ENCODE results near the gene SLC38A4. TPM values are rescaled to one million over a fixed set of nuclear protein-coding genes. Genes with fewer than 3 reads are reported as not detected.

The SLC38A4 gene
- total and polyA plus RNA-seq, 2 donors, result 1.2 to 2.4 TPM

- WGBS, result 99% methylated on average over 3 of the region's 3 CpGs
- H3K9me3 ChIP-seq (ENCODE audit: control insufficient read depth in 2 of 2, insufficient read depth in 1 of 2, low read length in 1 of 2), result no peaks in the 10 kb centered on the region
- no peaks in the 10 kb centered on the region for H3K27me3 ChIP-seq (ENCODE audit: control insufficient read depth in 2 of 2, insufficient read depth in 1 of 2, low read length in 1 of 2)
- DNase-seq (ENCODE audit: low read depth in 6 of 9, low spot score in 9 of 9), result no peak
- H3K27ac ChIP-seq (ENCODE audit: low read depth in 1 of 2, low read length in 1 of 2), result no peak overlapping the region
- H3K4me1 ChIP-seq (ENCODE audit: control insufficient read depth in 2 of 2, insufficient read depth in 2 of 2, low read length in 2 of 2), result no peaks in the 10 kb centered on the region
- H3K36me3 ChIP-seq (ENCODE audit: control insufficient read depth in 2 of 2, insufficient read depth in 2 of 2, low read length in 1 of 2), result no peaks in the 10 kb centered on the region
- H3K4me3 ChIP-seq (ENCODE audit: low read length in 2 of 2), result no peak overlapping the region
These were observed 50.0 kb downstream of the SLC38A4 start for GRCh38 chr12:46775796-46776195.

DNA sequence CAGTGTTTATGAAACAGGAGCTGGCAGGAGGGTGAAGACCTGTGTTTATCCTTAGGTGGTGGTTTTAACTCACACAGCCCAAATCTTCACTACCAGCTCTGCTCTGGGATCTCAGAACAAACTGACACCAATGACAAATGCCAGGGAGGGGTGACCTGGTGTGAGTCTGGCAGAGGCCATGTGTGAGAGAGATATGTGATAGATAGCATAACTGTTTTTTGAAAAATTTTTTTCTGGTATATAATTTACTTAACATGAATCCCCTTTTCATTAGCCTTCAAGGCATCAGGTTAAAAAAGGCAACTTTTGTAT, 51.5 kb downstream of the SLC38A4 start:
- no peaks in the 10 kb centered on the region for H3K9me3 ChIP-seq (ENCODE audit: control insufficient read depth in 2 of 2, insufficient read depth in 1 of 2, low read length in 1 of 2)
- no peak overlapping the region for H3K27ac ChIP-seq (ENCODE audit: low read depth in 1 of 2, low read length in 1 of 2)
- DNase-seq (ENCODE audit: low read depth in 6 of 9, low spot score in 9 of 9), result no peak
- no peaks in the 10 kb centered on the region for H3K36me3 ChIP-seq (ENCODE audit: control insufficient read depth in 2 of 2, insufficient read depth in 2 of 2, low read length in 1 of 2)
- no peaks in the 10 kb centered on the region for H3K27me3 ChIP-seq (ENCODE audit: control insufficient read depth in 2 of 2, insufficient read depth in 1 of 2, low read length in 1 of 2)
- no peaks in the 10 kb centered on the region for H3K4me1 ChIP-seq (ENCODE audit: control insufficient read depth in 2 of 2, insufficient read depth in 2 of 2, low read length in 2 of 2)
- H3K4me3 ChIP-seq (ENCODE audit: low read length in 2 of 2), result no peak overlapping the region

GRCh38 chr12:46773586-46774321, 52.0 kb downstream of the SLC38A4 start:
- 96% methylated on average over 4 of the region's 4 CpGs for WGBS

GRCh38 chr12:46771268-46771827, 54.4 kb downstream of the SLC38A4 start:
- Histone ChIP-seq H3K4me1 (ENCODE audit: control insufficient read depth in 2 of 2, insufficient read depth in 2 of 2, low read length in 2 of 2) (no peaks in the 10 kb centered on the region), H3K4me3 (ENCODE audit: low read length in 2 of 2) (no peak overlapping the region), H3K9me3 (ENCODE audit: control insufficient read depth in 2 of 2, insufficient read depth in 1 of 2, low read length in 1 of 2) (no peaks in the 10 kb centered on the region), H3K27me3 (ENCODE audit: control insufficient read depth in 2 of 2, insufficient read depth in 1 of 2, low read length in 1 of 2) (no peaks in the 10 kb centered on the region), H3K27ac (ENCODE audit: low read depth in 1 of 2, low read length in 1 of 2) (no peak overlapping the region), H3K36me3 (ENCODE audit: control insufficient read depth in 2 of 2, insufficient read depth in 2 of 2, low read length in 1 of 2) (no peaks in the 10 kb centered on the region)
- DNase-seq (ENCODE audit: low read depth in 6 of 9, low spot score in 9 of 9), result no peak
- WGBS, result 87% methylated on average over 1 of the region's 1 CpG

More at GRCh38 chr12:46773586-46774321, 52.0 kb downstream of the SLC38A4 start:
- no peaks in the 10 kb centered on the region for H3K36me3 ChIP-seq (ENCODE audit: control insufficient read depth in 2 of 2, insufficient read depth in 2 of 2, low read length in 1 of 2)
- no peaks in the 10 kb centered on the region for H3K4me1 ChIP-seq (ENCODE audit: control insufficient read depth in 2 of 2, insufficient read depth in 2 of 2, low read length in 2 of 2)
- H3K27ac ChIP-seq (ENCODE audit: low read depth in 1 of 2, low read length in 1 of 2), result no peak overlapping the region
- H3K27me3 ChIP-seq (ENCODE audit: control insufficient read depth in 2 of 2, insufficient read depth in 1 of 2, low read length in 1 of 2), result no peaks in the 10 kb centered on the region
- no peaks in the 10 kb centered on the region for H3K9me3 ChIP-seq (ENCODE audit: control insufficient read depth in 2 of 2, insufficient read depth in 1 of 2, low read length in 1 of 2)
- DNase-seq (ENCODE audit: low read depth in 6 of 9, low spot score in 9 of 9), result no peak
- H3K4me3 ChIP-seq (ENCODE audit: low read length in 2 of 2), result no peak overlapping the region

DNA sequence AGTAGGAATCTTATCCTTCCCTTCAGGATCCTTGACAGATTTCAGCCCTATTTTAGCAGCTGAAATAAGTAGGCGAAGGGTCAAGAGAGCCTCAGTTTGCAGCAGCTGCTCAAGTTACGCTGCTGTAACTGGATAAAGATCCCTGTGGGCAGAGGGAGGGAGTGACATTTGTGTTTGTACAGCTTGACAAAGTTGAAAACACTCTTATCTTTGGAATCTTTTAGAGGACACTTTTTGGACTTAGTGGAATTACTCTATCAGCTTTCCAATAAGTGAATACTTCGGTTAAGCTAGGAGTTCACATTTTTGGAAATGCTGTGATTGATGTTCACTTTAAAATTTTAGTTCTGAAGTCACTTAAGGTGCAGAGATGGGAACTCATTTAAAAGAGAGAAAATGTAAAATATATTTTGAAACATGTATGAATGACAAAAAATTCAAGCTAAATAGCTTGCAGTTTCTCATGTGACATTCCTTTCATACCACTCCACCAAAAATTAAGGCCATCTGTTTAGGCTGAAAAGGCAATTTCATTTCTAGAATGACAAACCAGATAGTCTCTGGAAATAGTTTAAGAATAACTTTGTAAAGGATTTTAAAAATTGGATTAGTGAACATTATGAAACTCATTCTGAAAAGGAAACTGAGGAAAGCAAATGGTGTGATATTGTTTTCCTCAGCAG, 55.2 kb downstream of the SLC38A4 start:
- Histone ChIP-seq H3K4me3 (ENCODE audit: low read length in 2 of 2) (no peak overlapping the region), H3K4me1 (ENCODE audit: control insufficient read depth in 2 of 2, insufficient read depth in 2 of 2, low read length in 2 of 2) (no peaks in the 10 kb centered on the region), H3K27me3 (ENCODE audit: control insufficient read depth in 2 of 2, insufficient read depth in 1 of 2, low read length in 1 of 2) (no peaks in the 10 kb centered on the region), H3K27ac (ENCODE audit: low read depth in 1 of 2, low read length in 1 of 2) (no peak overlapping the region), H3K36me3 (ENCODE audit: control insufficient read depth in 2 of 2, insufficient read depth in 2 of 2, low read length in 1 of 2) (no peaks in the 10 kb centered on the region), H3K9me3 (ENCODE audit: control insufficient read depth in 2 of 2, insufficient read depth in 1 of 2, low read length in 1 of 2) (no peaks in the 10 kb centered on the region)
- DNase-seq (ENCODE audit: low read depth in 6 of 9, low spot score in 9 of 9), result no peak
- WGBS, result 96% methylated on average over 3 of the region's 3 CpGs

DNA sequence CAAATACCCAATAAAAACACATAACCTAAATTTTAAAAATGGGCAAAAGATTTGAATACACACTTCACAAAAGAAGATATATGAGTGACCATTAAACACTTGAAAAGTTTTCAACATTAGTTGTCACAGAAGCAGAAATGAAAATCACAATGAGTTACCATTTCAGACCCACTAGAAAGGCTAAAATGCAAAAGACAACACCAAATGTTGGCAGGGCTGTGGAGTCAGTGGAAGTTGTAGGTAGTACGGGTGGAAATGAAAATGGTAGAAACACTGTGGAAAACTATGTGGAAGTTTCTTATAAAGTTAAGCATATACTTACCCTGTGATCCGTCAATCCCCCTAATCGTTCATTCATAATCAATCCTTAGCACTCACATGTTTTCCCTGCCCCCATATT, 61.8 kb downstream of the SLC38A4 start:
- no peaks in the 10 kb centered on the region for H3K9me3 ChIP-seq (ENCODE audit: control insufficient read depth in 2 of 2, insufficient read depth in 1 of 2, low read length in 1 of 2)
- DNase-seq (ENCODE audit: low read depth in 6 of 9, low spot score in 9 of 9), result no peak
- H3K4me3 ChIP-seq (ENCODE audit: low read length in 2 of 2), result no peak overlapping the region
- no peaks in the 10 kb centered on the region for H3K36me3 ChIP-seq (ENCODE audit: control insufficient read depth in 2 of 2, insufficient read depth in 2 of 2, low read length in 1 of 2)
- no peak overlapping the region for H3K27ac ChIP-seq (ENCODE audit: low read depth in 1 of 2, low read length in 1 of 2)
- no peaks in the 10 kb centered on the region for H3K4me1 ChIP-seq (ENCODE audit: control insufficient read depth in 2 of 2, insufficient read depth in 2 of 2, low read length in 2 of 2)
- H3K27me3 ChIP-seq (ENCODE audit: control insufficient read depth in 2 of 2, insufficient read depth in 1 of 2, low read length in 1 of 2), result no peaks in the 10 kb centered on the region
- 78% methylated on average over 3 of the region's 3 CpGs for WGBS

DNA sequence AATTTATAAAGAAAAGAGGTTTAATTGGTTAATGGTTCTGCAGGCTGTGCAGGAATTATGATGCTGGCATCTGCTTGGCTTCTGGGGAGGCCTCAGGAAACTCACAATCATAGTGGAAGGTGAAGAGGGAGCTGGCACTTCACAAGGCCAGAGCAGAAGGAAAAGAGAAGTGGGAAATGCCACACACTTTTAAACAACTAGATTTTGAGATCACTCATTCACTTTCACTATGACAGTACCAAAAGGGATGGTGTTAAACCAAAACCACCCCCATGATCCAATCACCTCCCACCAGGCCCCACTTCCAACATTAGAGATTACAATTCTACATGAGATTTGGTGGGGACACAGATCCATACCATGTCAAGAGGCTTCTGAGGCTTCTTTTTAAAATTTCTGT, 62.6 kb downstream of the SLC38A4 start:
- DNase-seq (ENCODE audit: low read depth in 6 of 9, low spot score in 9 of 9), result no peak
- no peak overlapping the region for H3K4me3 ChIP-seq (ENCODE audit: low read length in 2 of 2)
- no peaks in the 10 kb centered on the region for H3K27me3 ChIP-seq (ENCODE audit: control insufficient read depth in 2 of 2, insufficient read depth in 1 of 2, low read length in 1 of 2)
- no peaks in the 10 kb centered on the region for H3K4me1 ChIP-seq (ENCODE audit: control insufficient read depth in 2 of 2, insufficient read depth in 2 of 2, low read length in 2 of 2)
- no peak overlapping the region for H3K27ac ChIP-seq (ENCODE audit: low read depth in 1 of 2, low read length in 1 of 2)
- no peaks in the 10 kb centered on the region for H3K36me3 ChIP-seq (ENCODE audit: control insufficient read depth in 2 of 2, insufficient read depth in 2 of 2, low read length in 1 of 2)
- H3K9me3 ChIP-seq (ENCODE audit: control insufficient read depth in 2 of 2, insufficient read depth in 1 of 2, low read length in 1 of 2), result no peaks in the 10 kb centered on the region

GRCh38 chr12:46754550-46754949, 71.2 kb downstream of the SLC38A4 start:
- H3K4me3 ChIP-seq (ENCODE audit: low read length in 2 of 2), result no peak overlapping the region

DNA sequence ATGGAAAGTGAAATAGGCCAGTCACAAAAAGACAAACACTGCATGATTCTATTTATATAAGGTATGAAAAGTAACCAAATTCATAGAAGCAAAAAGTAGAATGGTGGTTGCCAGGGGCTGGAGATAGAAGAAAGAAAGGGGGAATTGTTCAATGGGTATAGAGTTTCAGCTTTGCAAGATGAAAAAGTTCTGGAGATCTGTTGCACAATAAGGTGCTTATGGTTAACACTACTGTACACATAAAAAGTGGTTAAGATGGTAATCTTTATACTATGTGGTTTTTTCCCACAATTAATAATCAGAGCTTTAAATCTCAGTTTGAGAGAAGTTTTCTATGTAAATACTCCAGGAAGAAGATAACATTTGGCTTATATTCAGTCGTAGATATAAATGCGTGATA, 73.4 kb downstream of the SLC38A4 start:
- no peaks in the 10 kb centered on the region for H3K27me3 ChIP-seq (ENCODE audit: control insufficient read depth in 2 of 2, insufficient read depth in 1 of 2, low read length in 1 of 2)
- no peaks in the 10 kb centered on the region for H3K4me1 ChIP-seq (ENCODE audit: control insufficient read depth in 2 of 2, insufficient read depth in 2 of 2, low read length in 2 of 2)
- H3K9me3 ChIP-seq (ENCODE audit: control insufficient read depth in 2 of 2, insufficient read depth in 1 of 2, low read length in 1 of 2), result no peaks in the 10 kb centered on the region
- WGBS, result 58% methylated on average over 2 of the region's 2 CpGs
- no peak overlapping the region for H3K27ac ChIP-seq (ENCODE audit: low read depth in 1 of 2, low read length in 1 of 2)
- H3K36me3 ChIP-seq (ENCODE audit: control insufficient read depth in 2 of 2, insufficient read depth in 2 of 2, low read length in 1 of 2), result no peaks in the 10 kb centered on the region
- DNase-seq (ENCODE audit: low read depth in 6 of 9, low spot score in 9 of 9), result no peak
- H3K4me3 ChIP-seq (ENCODE audit: low read length in 2 of 2), result no peak overlapping the region

More at GRCh38 chr12:46754550-46754949, 71.2 kb downstream of the SLC38A4 start:
- H3K4me1 ChIP-seq (ENCODE audit: control insufficient read depth in 2 of 2, insufficient read depth in 2 of 2, low read length in 2 of 2), result no peaks in the 10 kb centered on the region
- H3K9me3 ChIP-seq (ENCODE audit: control insufficient read depth in 2 of 2, insufficient read depth in 1 of 2, low read length in 1 of 2), result no peaks in the 10 kb centered on the region
- DNase-seq (ENCODE audit: low read depth in 6 of 9, low spot score in 9 of 9), result no peak
- no peaks in the 10 kb centered on the region for H3K27me3 ChIP-seq (ENCODE audit: control insufficient read depth in 2 of 2, insufficient read depth in 1 of 2, low read length in 1 of 2)
- H3K36me3 ChIP-seq (ENCODE audit: control insufficient read depth in 2 of 2, insufficient read depth in 2 of 2, low read length in 1 of 2), result no peaks in the 10 kb centered on the region
- WGBS, result 85% methylated on average over 3 of the region's 3 CpGs
- H3K27ac ChIP-seq (ENCODE audit: low read depth in 1 of 2, low read length in 1 of 2), result no peak overlapping the region
